Measurements from ENCODE around the gene KHDC4.

KHDC4 gene

DNA sequence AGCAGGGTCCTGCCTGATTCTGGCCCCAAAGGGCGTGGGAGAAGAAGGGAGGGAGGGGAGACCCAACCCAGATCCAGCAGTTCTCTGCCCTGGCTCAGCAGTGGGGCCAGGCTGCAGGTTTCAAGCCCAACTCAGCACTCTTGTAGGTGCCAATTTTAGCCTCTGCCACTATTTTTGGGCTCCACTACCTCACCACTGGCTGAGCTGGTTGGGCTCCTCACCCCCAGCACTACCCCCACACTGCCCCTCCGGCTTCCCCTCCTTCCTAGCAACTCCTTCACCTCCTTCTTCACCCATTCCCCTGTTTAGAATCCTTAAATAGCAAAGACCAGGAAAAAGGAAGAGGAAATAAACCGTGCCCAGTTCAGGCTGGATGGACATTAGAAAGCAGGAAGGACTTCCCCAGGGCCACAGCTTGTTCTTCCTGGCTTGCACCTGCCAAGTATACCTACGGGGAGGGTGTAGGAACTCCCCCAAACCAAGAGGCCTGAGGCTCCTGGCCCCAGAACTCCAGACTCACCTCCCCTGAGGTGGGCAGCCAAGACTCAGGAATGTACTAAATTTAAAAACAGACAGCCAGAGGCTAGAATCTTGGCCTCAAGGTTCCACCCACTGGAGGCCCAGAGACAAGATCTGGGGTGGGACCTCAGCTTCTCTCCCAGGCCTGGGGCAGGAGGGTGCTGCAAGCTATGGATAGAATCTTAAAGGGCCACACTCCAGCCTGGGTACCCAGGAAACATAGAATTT is 45.6 kb upstream of the KHDC4 start (continued):
- TF ChIP-seq ZNF221 (tag by site-specific recombination; IDR thresholded peaks at IDR 0.05; ENCODE audit: borderline replicate concordance) (no peak), SP2 (tag by site-specific recombination; IDR thresholded peaks at IDR 0.05) (peak; percentile 35), ZNF19 (tag by site-specific recombination; IDR thresholded peaks at IDR 0.05; ENCODE audit: low read depth) (no peak), ZFP3 (tag by site-specific recombination; IDR thresholded peaks at IDR 0.05; ENCODE audit: low read depth) (0 out of 2 replicates have a peak, but pooled peaks have one; percentile 26), ZNF843 (tag by site-specific recombination; IDR thresholded peaks at IDR 0.05) (no peak), BCL11B (tag by site-specific recombination; IDR thresholded peaks at IDR 0.05; ENCODE audit: low read depth) (no peak)
- TF ChIP-seq, protein P1, sequence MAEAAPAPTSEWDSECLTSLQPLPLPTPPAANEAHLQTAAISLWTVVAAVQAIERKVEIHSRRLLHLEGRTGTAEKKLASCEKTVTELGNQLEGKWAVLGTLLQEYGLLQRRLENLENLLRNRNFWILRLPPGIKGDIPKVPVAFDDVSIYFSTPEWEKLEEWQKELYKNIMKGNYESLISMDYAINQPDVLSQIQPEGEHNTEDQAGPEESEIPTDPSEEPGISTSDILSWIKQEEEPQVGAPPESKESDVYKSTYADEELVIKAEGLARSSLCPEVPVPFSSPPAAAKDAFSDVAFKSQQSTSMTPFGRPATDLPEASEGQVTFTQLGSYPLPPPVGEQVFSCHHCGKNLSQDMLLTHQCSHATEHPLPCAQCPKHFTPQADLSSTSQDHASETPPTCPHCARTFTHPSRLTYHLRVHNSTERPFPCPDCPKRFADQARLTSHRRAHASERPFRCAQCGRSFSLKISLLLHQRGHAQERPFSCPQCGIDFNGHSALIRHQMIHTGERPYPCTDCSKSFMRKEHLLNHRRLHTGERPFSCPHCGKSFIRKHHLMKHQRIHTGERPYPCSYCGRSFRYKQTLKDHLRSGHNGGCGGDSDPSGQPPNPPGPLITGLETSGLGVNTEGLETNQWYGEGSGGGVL (tag by site-specific recombination; IDR thresholded peaks at IDR 0.05), result peak; percentile 24

DNA sequence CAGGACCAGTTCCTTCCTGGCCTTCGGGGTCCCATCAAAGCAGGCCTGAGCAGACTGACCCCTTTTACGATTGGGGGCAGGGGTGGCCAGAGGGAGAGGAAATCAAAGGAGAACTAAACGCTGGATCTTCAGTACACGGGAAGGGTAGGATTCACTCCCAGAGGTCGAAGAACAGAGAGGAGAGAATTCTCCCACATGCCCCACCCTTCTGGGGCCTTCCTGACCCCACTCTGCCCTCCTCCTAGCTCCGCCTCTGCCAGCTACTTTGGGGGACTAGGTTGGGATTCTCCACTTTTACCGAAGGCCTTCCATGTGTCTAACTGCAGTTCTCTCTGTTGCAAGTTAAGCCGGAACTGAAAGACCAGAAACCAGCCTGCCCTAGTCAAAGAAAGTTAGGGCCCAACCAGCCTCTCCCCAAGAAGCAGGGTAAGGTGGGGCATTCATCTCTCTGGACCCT is 44.8 kb upstream of the KHDC4 start:
- Histone ChIP-seq H3K27ac (ENCODE audit: extremely low read depth, low read depth, low read length) (peak overlapping the region; percentile 97), H3K9me3 (ENCODE audit: control insufficient read depth, insufficient read depth, low read depth, low read length) (no peaks in the 10 kb centered on the region), H3K4me1 (ENCODE audit: control insufficient read depth, insufficient read depth, low read length) (peaks cover 36% of the 10 kb centered on the region), H3K36me3 (ENCODE audit: control insufficient read depth in 2 of 2, insufficient read depth in 1 of 2, low read length in 2 of 2) (peaks cover 0 to 3% of the 10 kb centered on the region in 2 experiments; a peak in 2 of 3 replicates), H3K4me3 (ENCODE audit: low read depth, low read length) (peak overlapping the region; percentile 91)
- POLR2A ChIA-PET, result interaction anchor here (0.5 to 4.4 kb wide), 8 partner anchors 11 to 46 kb away, joined by 3 to 28 read pairs (median 5); partner anchors contain the start of genes KHDC4 and RXFP4
- CTCF ChIA-PET, result interaction anchor here (0.6 to 4.7 kb wide), 13 partner anchors 10 to 415 kb away, joined by 3 to 45 read pairs (median 4); partner anchors contain the start of gene RXFP4
- TF ChIP-seq ZNF335 (tag by site-specific recombination; conservative IDR thresholded peaks at IDR 0.05), result peak; percentile 69
- TF ChIP-seq SP3 (tag by site-specific recombination; IDR thresholded peaks at IDR 0.05), result peak; percentile 13
- TF ChIP-seq ZSCAN30 (tag by site-specific recombination; IDR thresholded peaks at IDR 0.05), result peak; percentile 17; the same call in 1 of the 2 replicates
- TF ChIP-seq MYNN (tag by site-specific recombination; IDR thresholded peaks at IDR 0.05; ENCODE audit: borderline replicate concordance), result no peak
- TF ChIP-seq ZNF394 (tag by site-specific recombination; IDR thresholded peaks at IDR 0.05; ENCODE audit: borderline replicate concordance), result peak; percentile 18; the same call in 1 of the 2 replicates
- TF ChIP-seq ZNF571 (tag by site-specific recombination; IDR thresholded peaks at IDR 0.05), result no peak

DNA sequence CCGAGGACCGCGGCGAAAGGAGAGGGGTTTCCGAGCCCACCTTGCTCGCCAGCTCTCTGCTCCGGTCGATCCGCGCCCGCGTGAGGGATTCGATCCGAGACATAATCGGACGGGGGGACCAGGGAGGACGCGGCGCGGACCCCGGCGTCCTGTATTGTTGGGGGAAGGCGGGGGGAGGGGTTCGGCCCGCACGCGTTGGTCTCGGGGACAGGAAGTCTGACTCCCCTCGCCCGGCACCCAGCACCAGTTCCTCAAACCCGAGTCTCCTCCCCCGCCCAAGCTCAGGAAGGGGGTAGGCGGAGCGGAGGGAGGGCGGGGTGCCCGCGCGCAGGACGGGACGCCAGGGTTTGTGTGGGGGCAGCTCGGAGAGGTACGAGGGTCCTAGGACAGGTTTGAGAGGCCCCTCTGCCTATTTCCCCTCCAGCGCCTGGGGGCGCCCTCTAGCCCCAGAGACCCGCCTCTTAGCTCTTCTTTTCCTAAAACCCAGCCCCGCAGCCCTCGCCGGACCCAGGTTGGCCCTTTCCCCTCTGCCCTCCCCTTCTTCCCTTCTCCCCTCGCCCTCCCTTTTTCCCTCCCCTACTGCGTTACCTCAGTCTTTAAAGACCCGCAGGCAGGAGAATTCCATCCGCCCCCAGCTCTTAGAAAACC is 44.2 kb upstream of the KHDC4 start, which contains the start of gene ARHGEF2:
Gene ARHGEF2, minus strand, starts transcription at position 223 of the 648 bp plus-strand sequence. Its CDS starts 120 bp downstream, at position 103.
- CTCF ChIA-PET, result interaction anchor here (0.6 to 4.7 kb wide), 14 partner anchors 10 to 415 kb away, joined by 3 to 45 read pairs (median 4); partner anchors contain the start of gene RXFP4
- H3K27ac ChIP-seq (ENCODE audit: extremely low read depth, low read depth, low read length), result peak within 1 kb of the TSS; percentile 97
- H3K4me1 ChIP-seq (ENCODE audit: control insufficient read depth, insufficient read depth, low read length), result peaks cover 36% of the 10 kb centered on the region
- peak within 1 kb of the TSS; percentile 91 for H3K4me3 ChIP-seq (ENCODE audit: low read depth, low read length)
- H3K9me3 ChIP-seq (ENCODE audit: control insufficient read depth, insufficient read depth, low read depth, low read length), result no peaks in the 10 kb centered on the region
- H3K36me3 ChIP-seq (ENCODE audit: control insufficient read depth in 2 of 2, insufficient read depth in 1 of 2, low read length in 2 of 2), result peaks cover 0 to 4% of the 10 kb centered on the region in 2 experiments; a peak in 2 of 3 replicates
- POLR2A ChIA-PET, result interaction anchor here (0.5 to 4.4 kb wide), 14 partner anchors 11 to 152 kb away, joined by 3 to 28 read pairs (median 4); partner anchors contain the start of genes KHDC4, RXFP4 and SYT11
- TF ChIP-seq ZNF548 (tag by site-specific recombination; IDR thresholded peaks at IDR 0.05) (no peak), ZFP37 (tag by site-specific recombination; IDR thresholded peaks at IDR 0.05) (no peak), ZBTB8A (tag by site-specific recombination; IDR thresholded peaks at IDR 0.05) (peak; percentile 78), ZNF521 (tag by site-specific recombination; IDR thresholded peaks at IDR 0.05) (no peak), ZNF221 (tag by site-specific recombination; IDR thresholded peaks at IDR 0.05; ENCODE audit: borderline replicate concordance) (no peak), ZNF16 (tag by site-specific recombination; IDR thresholded peaks at IDR 0.05; ENCODE audit: low read depth) (no peak), RBAK (tag by site-specific recombination; IDR thresholded peaks at IDR 0.05) (no peak), KLF7 (tag by site-specific recombination; IDR thresholded peaks at IDR 0.05; ENCODE audit: borderline replicate concordance) (no peak), ZNF292 (tag by site-specific recombination; IDR thresholded peaks at IDR 0.05; ENCODE audit: borderline replicate concordance, low read depth) (no peak), ZNF140 (tag by site-specific recombination; IDR thresholded peaks at IDR 0.05) (no peak), OSR2 (tag by site-specific recombination; IDR thresholded peaks at IDR 0.05) (no peak), KLF1 (tag by site-specific recombination; IDR thresholded peaks at IDR 0.05) (peak; percentile 64), KLF10 (tag by site-specific recombination; IDR thresholded peaks at IDR 0.05) (peak; percentile 22; the same call in 1 of the 2 replicates)
- TF ChIP-seq, protein P2, sequence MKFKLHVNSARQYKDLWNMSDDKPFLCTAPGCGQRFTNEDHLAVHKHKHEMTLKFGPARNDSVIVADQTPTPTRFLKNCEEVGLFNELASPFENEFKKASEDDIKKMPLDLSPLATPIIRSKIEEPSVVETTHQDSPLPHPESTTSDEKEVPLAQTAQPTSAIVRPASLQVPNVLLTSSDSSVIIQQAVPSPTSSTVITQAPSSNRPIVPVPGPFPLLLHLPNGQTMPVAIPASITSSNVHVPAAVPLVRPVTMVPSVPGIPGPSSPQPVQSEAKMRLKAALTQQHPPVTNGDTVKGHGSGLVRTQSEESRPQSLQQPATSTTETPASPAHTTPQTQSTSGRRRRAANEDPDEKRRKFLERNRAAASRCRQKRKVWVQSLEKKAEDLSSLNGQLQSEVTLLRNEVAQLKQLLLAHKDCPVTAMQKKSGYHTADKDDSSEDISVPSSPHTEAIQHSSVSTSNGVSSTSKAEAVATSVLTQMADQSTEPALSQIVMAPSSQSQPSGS (tag by site-specific recombination; IDR thresholded peaks at IDR 0.05; ENCODE audit: low read depth), result no peak; the same call in 1 of the 2 replicates
- TF ChIP-seq, protein P3, sequence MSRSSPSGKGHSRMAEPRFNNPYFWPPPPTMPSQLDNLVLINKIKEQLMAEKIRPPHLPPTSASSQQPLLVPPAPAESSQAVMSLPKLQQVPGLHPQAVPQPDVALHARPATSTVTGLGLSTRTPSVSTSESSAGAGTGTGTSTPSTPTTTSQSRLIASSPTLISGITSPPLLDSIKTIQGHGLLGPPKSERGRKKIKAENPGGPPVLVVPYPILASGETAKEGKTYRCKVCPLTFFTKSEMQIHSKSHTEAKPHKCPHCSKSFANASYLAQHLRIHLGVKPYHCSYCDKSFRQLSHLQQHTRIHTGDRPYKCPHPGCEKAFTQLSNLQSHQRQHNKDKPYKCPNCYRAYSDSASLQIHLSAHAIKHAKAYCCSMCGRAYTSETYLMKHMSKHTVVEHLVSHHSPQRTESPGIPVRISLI (tag by site-specific recombination; IDR thresholded peaks at IDR 0.05), result no peak

Measured in HEK293 (cell line).